Vagina (tissue), 2 donors: ENCODE measurements around the gene CADPS. TPM values are rescaled to one million over a fixed set of nuclear protein-coding genes. Genes with fewer than 3 reads are reported as not detected.

Experiments
- DNase-seq, 2 donors: peaks; one replicate each; pipeline ENCODE4 v3.0.0-alpha.2; 2017; ENCODE audit errors: extremely low spot score in 2 of 2
- H3K27ac ChIP-seq: fragments of 200-600 bp; sonication (generic); one replicate; pipeline ENCODE4 v1.5.1; 2019
- H3K27me3 ChIP-seq: fragments of 200-600 bp; sonication (generic); one replicate; pipeline ENCODE4 v1.5.1; 2019
- H3K36me3 ChIP-seq, 2 donors: fragments of 200-600 bp; sonication (generic); one replicate each; pipeline ENCODE4 v1.5.1; 2017 to 2019
- H3K4me1 ChIP-seq: fragments of 200-600 bp; sonication (generic); one replicate; pipeline ENCODE4 v1.5.1; 2019
- H3K4me3 ChIP-seq, 2 donors: fragments of 200-600 bp; sonication (generic); 1 replicate in 1 of 2; 2 replicates in 1 of 2; pipeline ENCODE4 v1.5.1; 2016 to 2019
- H3K9me3 ChIP-seq: fragments of 200-600 bp; sonication (generic); one replicate; pipeline ENCODE4 v1.5.1; 2019
- POLR2A ChIP-seq, 2 donors: fragments of 450-650 bp; IDR thresholded peaks; one replicate each; pipeline ENCODE4 v1.6.1; 2017; ENCODE audit warnings: antibody characterized with exemption in 2 of 2, mild to moderate bottlenecking in 2 of 2, moderate library complexity in 2 of 2
- POLR2AphosphoS5 ChIP-seq, 2 donors: sonication (generic); formaldehyde crosslinking; IDR thresholded peaks; one replicate each; pipeline ENCODE4 v1.9.0; 2017; ENCODE audit warnings: antibody characterized with exemption in 2 of 2, mild to moderate bottlenecking in 2 of 2, low read depth in 1 of 2; ENCODE audit not compliant: insufficient read depth in 1 of 2
- intact Hi-C: fragments of 100-400 bp; cut with DNase I; formaldehyde crosslinking; loops from one replicate; pipeline ENCODE4 v1.15.1; 2023
- total RNA-seq: library from RNA; depleted of rRNA; stranded (reverse); fragments of >200 nt; gene quantifications from one replicate; pipeline ENCODE4 v1.2.3, GENCODE V29; 2016
- TF ChIP-seq, protein P1 (sequence below), 3 experiments: fragments of 450-650 bp in 2 of 3; fragments of 200-600 bp in 1 of 3; sonication (generic) in 1 of 3; IDR thresholded peaks; one replicate each; pipeline ENCODE4 v1.5.1; 2017 to 2019; ENCODE audit warnings: antibody characterized with exemption in 3 of 3, mild to moderate bottlenecking in 2 of 3, moderate library complexity in 2 of 3

CADPS gene
- total RNA-seq, 1 donor from 2014 or later, result 12.8 TPM

DNA sequence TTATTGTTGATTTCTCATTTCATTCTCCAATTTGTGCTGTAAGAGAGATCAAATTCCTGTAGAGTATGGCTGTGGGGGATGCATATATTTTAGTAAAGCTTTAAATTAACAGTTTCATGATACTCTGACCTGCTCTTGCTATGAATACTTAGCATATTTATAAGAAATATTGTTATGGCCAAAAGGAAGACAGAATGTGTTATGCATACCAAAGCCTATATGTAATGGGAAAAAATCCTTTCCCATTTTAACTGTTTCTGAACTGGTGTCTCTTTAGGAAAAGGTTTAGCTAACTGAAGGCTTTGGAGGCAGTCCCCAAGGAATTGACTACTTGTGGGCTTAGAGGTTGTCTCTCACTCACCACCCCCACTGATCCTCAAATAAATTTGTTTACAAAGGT is 59.2 kb downstream of the CADPS start:
- no peaks in the 10 kb centered on the region for H3K9me3 ChIP-seq
- TF ChIP-seq, protein P1, sequence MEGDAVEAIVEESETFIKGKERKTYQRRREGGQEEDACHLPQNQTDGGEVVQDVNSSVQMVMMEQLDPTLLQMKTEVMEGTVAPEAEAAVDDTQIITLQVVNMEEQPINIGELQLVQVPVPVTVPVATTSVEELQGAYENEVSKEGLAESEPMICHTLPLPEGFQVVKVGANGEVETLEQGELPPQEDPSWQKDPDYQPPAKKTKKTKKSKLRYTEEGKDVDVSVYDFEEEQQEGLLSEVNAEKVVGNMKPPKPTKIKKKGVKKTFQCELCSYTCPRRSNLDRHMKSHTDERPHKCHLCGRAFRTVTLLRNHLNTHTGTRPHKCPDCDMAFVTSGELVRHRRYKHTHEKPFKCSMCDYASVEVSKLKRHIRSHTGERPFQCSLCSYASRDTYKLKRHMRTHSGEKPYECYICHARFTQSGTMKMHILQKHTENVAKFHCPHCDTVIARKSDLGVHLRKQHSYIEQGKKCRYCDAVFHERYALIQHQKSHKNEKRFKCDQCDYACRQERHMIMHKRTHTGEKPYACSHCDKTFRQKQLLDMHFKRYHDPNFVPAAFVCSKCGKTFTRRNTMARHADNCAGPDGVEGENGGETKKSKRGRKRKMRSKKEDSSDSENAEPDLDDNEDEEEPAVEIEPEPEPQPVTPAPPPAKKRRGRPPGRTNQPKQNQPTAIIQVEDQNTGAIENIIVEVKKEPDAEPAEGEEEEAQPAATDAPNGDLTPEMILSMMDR (IDR thresholded peaks at IDR 0.05), result no peak
- TF ChIP-seq POLR2A (IDR thresholded peaks at IDR 0.05), result no peak
- TF ChIP-seq POLR2AphosphoS5 (IDR thresholded peaks at IDR 0.05; ENCODE audit: insufficient read depth in 1 of 2, low read depth in 1 of 2), result no peak
- no peak for DNase-seq
- H3K27ac ChIP-seq, result no peak overlapping the region
- no peaks in the 10 kb centered on the region for H3K36me3 ChIP-seq
- intact Hi-C loops, result no loop called here
- no peaks in the 10 kb centered on the region for H3K4me1 ChIP-seq
- no peaks in the 10 kb centered on the region for H3K27me3 ChIP-seq
- H3K4me3 ChIP-seq, result no peak overlapping the region

DNA sequence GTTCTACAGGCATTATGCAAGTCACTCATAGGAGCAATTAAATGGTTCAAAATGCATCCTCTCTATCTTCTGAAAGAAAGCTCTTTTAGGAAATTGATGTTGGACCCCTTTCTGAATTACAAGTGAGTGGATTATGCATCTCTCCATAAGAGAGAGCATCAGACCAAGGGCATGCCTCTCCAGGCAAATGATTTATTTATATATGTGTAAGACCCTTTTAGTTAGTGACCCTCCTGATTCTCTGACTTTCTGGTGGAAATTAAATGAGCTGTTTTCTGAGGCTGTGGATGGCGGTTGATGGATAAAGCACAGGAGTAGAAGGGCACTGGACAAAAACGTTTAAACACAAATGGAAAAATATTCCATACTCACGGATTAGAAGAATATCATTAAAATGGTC is 62.6 kb downstream of the CADPS start:
- no peak overlapping the region for H3K4me3 ChIP-seq
- no peaks in the 10 kb centered on the region for H3K4me1 ChIP-seq
- H3K27ac ChIP-seq, result no peak overlapping the region
- no peaks in the 10 kb centered on the region for H3K9me3 ChIP-seq
- no peaks in the 10 kb centered on the region for H3K27me3 ChIP-seq
- no peaks in the 10 kb centered on the region for H3K36me3 ChIP-seq
- TF ChIP-seq POLR2AphosphoS5 (IDR thresholded peaks at IDR 0.05; ENCODE audit: insufficient read depth in 1 of 2, low read depth in 1 of 2) (no peak), POLR2A (IDR thresholded peaks at IDR 0.05) (no peak)
- TF ChIP-seq, protein P1 (IDR thresholded peaks at IDR 0.05), result no peak
- intact Hi-C loops, result no loop called here
- no peak for DNase-seq

DNA sequence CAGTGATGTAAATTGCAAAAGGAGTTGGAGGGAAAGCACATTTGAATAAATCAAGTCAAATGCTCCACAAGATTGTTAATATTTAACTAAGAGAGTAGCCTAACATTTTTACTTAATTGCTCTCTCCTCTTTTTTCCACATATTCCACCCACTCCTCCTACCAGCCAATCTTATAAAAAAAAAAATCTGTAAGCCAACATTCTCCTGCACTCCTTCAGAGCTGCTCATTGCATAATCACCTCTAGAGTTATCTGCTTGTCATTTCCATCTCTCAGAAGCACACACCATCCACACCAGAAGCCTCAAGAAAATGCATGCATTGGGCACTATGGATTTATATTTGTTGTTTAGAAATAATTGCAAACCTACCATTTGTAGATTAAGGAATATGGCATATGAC is 64.1 kb downstream of the CADPS start:
- no peak for DNase-seq
- TF ChIP-seq POLR2AphosphoS5 (IDR thresholded peaks at IDR 0.05; ENCODE audit: insufficient read depth in 1 of 2, low read depth in 1 of 2) (no peak), POLR2A (IDR thresholded peaks at IDR 0.05) (no peak)
- TF ChIP-seq, protein P1 (IDR thresholded peaks at IDR 0.05), result no peak

DNA sequence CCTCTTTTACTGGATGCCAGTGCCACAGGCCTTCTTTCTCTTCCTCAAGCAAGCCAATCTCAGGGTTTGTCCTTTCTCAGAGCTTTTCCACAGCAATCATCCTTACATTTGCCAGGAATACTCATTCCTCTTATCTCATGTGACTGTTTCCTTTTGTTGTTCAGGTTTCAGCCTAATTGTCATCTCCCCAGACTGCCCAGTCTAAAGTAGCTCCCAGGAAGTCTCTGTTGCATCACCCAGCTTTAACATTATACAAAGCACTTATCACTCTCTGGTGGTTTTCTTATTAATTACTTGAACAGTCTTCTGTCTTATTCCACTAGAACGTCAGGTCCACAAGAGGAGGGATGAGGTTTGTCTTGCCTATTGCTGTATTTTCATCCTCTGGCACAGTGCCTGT is 65.8 kb downstream of the CADPS start:
- no peak overlapping the region for H3K27ac ChIP-seq
- no peak for DNase-seq
- no peaks in the 10 kb centered on the region for H3K4me1 ChIP-seq
- H3K9me3 ChIP-seq, result no peaks in the 10 kb centered on the region
- TF ChIP-seq, protein P1 (IDR thresholded peaks at IDR 0.05), result no peak
- TF ChIP-seq POLR2A (IDR thresholded peaks at IDR 0.05), result no peak
- TF ChIP-seq POLR2AphosphoS5 (IDR thresholded peaks at IDR 0.05; ENCODE audit: insufficient read depth in 1 of 2, low read depth in 1 of 2), result no peak
- no peaks in the 10 kb centered on the region for H3K27me3 ChIP-seq
- H3K36me3 ChIP-seq, result no peaks in the 10 kb centered on the region
- H3K4me3 ChIP-seq, result no peak overlapping the region
- intact Hi-C loops, result no loop called here

More for the DNA sequence above, 64.1 kb downstream of the CADPS start:
- no peaks in the 10 kb centered on the region for H3K4me1 ChIP-seq
- no peak overlapping the region for H3K4me3 ChIP-seq
- H3K36me3 ChIP-seq, result no peaks in the 10 kb centered on the region
- no peaks in the 10 kb centered on the region for H3K9me3 ChIP-seq
- intact Hi-C loops, result no loop called here
- H3K27me3 ChIP-seq, result no peaks in the 10 kb centered on the region
- H3K27ac ChIP-seq, result no peak overlapping the region

DNA sequence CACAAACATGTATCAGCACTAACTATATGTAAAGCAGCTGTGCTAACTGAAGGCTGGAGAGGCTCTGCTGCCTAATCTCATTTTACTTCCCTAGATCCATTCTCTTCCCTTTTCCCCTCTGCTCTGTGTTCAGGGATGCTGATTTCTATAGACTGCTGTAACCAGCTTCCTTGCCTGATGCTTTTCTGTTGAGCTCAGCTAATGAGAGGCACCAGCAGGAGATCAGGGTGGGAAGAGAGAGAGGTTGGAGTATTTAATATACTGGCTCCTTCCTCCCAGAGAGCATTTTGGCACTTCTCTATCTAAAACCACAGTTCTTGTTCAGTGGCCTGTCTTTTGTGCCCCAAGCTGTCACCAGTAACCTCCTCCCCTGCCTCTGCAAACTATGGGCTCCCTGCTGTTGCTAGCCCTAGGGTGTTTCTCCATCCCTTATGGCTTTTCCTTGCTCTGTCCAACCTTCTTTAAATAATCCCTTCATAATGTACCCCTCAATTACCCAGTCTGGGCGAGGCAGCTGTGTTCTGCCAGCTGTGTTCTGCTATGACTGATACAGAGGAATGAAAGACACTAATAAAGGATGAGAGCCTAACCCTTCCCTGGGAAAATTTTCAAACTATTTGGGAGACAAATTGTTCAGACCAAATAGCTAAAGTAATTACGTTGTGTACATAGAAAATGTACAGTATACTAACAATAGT is 69.5 kb downstream of the CADPS start:
- H3K4me3 ChIP-seq, result no peak overlapping the region
- TF ChIP-seq, protein P1 (IDR thresholded peaks at IDR 0.05), result no peak
- TF ChIP-seq POLR2A (IDR thresholded peaks at IDR 0.05) (no peak), POLR2AphosphoS5 (IDR thresholded peaks at IDR 0.05; ENCODE audit: insufficient read depth in 1 of 2, low read depth in 1 of 2) (no peak)
- intact Hi-C loops, result no loop called here
- DNase-seq, result no peak
- no peaks in the 10 kb centered on the region for H3K9me3 ChIP-seq
- H3K27me3 ChIP-seq, result no peaks in the 10 kb centered on the region
- no peaks in the 10 kb centered on the region for H3K4me1 ChIP-seq
- no peak overlapping the region for H3K27ac ChIP-seq
- no peaks in the 10 kb centered on the region for H3K36me3 ChIP-seq
